GM23338 (cell line): ENCODE measurements around the gene NRG3.

ENCODE experiments used
- CREB1 ChIP-seq: fragments of 250-450 bp; sonication (Bioruptor Pico); IDR thresholded peaks from 2 replicates; pipeline ENCODE4 v1.5.0; 2020; ENCODE audit warnings: low read depth, mild to moderate bottlenecking, moderate library complexity
- EZH2 ChIP-seq: fragments of 200-600 bp; sonication (generic); IDR thresholded peaks from one replicate; pipeline ENCODE4 v1.8.0; 2017; ENCODE audit warnings: antibody characterized with exemption, mild to moderate bottlenecking, low read depth; ENCODE audit not compliant: unreplicated experiment
- EZH2phosphoT487 ChIP-seq: fragments of 200-600 bp; sonication (generic); IDR thresholded peaks from one replicate; pipeline ENCODE4 v1.8.1; 2018; ENCODE audit warnings: antibody characterized with exemption; ENCODE audit not compliant: unreplicated experiment
- JUNB ChIP-seq: IDR thresholded peaks from one replicate; pipeline ENCODE4 v1.6.1; 2016; ENCODE audit warnings: antibody characterized with exemption; ENCODE audit not compliant: unreplicated experiment
- NANOG ChIP-seq: IDR thresholded peaks from 2 replicates; pipeline ENCODE4 v1.6.1; 2016; ENCODE audit warnings: antibody characterized with exemption, borderline replicate concordance
- POLR2AphosphoS5 ChIP-seq: IDR thresholded peaks from 2 replicates; pipeline ENCODE4 v1.6.1; 2016; ENCODE audit warnings: antibody characterized with exemption, low read depth
- STAT1 ChIP-seq: IDR thresholded peaks from one replicate; pipeline ENCODE4 v1.6.1; 2016; ENCODE audit warnings: antibody characterized with exemption; ENCODE audit not compliant: unreplicated experiment
- ZNF331 ChIP-seq: fragments of 250-450 bp; sonication (Bioruptor Pico); IDR thresholded peaks from 2 replicates; pipeline ENCODE4 v1.5.0; 2020; ENCODE audit warnings: low read depth, mild to moderate bottlenecking, moderate library complexity
- TF ChIP-seq, protein P1 (sequence below), 2 experiments: fragments of 200-600 bp in 1 of 2; sonication (generic) in 1 of 2; conservative IDR thresholded peaks; 2 replicates each; pipeline versions ENCODE4 v1.5.1 to v1.6.1; 2016 to 2017; ENCODE audit warnings: antibody characterized with exemption in 2 of 2, low read depth in 2 of 2, mild to moderate bottlenecking in 2 of 2, moderate library complexity in 1 of 2
- TF ChIP-seq, protein P2 (sequence below): IDR thresholded peaks from one replicate; pipeline ENCODE4 v1.6.1; 2018; ENCODE audit warnings: antibody characterized with exemption; ENCODE audit not compliant: unreplicated experiment
- TF ChIP-seq, protein P3 (sequence below): IDR thresholded peaks from 2 replicates; pipeline ENCODE4 v1.6.1; 2016; ENCODE audit warnings: antibody characterized with exemption

DNA sequence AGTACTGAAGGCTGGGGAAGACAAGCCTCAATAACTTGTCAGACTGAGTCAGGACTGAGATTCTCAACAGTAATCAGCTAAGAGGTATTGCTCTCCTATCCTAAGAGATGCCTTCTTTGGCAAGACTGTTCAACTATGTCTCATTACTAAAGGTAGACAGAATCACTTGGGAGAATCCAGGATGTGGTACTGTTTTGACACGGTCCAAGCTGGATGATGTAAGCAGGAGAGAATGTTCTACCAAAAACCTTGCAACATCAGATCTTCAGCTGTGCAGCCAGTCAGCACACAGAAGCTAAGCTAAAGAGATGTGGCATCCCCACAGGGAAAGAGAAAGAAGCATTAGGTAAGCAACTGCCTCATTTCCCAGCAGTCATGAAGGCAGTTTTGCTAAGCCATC lies 391.4 kb downstream of the NRG3 start:
- no peak for TF ChIP-seq POLR2AphosphoS5
- no peak for TF ChIP-seq EZH2
- no peak for TF ChIP-seq JUNB
- TF ChIP-seq, protein P1, sequence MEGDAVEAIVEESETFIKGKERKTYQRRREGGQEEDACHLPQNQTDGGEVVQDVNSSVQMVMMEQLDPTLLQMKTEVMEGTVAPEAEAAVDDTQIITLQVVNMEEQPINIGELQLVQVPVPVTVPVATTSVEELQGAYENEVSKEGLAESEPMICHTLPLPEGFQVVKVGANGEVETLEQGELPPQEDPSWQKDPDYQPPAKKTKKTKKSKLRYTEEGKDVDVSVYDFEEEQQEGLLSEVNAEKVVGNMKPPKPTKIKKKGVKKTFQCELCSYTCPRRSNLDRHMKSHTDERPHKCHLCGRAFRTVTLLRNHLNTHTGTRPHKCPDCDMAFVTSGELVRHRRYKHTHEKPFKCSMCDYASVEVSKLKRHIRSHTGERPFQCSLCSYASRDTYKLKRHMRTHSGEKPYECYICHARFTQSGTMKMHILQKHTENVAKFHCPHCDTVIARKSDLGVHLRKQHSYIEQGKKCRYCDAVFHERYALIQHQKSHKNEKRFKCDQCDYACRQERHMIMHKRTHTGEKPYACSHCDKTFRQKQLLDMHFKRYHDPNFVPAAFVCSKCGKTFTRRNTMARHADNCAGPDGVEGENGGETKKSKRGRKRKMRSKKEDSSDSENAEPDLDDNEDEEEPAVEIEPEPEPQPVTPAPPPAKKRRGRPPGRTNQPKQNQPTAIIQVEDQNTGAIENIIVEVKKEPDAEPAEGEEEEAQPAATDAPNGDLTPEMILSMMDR (conservative IDR thresholded peaks at IDR 0.05; ENCODE audit: low read depth in 2 of 2), result no peak
- TF ChIP-seq CREB1 (CRISPR knock-in tag), result no peak
- TF ChIP-seq, protein P2, sequence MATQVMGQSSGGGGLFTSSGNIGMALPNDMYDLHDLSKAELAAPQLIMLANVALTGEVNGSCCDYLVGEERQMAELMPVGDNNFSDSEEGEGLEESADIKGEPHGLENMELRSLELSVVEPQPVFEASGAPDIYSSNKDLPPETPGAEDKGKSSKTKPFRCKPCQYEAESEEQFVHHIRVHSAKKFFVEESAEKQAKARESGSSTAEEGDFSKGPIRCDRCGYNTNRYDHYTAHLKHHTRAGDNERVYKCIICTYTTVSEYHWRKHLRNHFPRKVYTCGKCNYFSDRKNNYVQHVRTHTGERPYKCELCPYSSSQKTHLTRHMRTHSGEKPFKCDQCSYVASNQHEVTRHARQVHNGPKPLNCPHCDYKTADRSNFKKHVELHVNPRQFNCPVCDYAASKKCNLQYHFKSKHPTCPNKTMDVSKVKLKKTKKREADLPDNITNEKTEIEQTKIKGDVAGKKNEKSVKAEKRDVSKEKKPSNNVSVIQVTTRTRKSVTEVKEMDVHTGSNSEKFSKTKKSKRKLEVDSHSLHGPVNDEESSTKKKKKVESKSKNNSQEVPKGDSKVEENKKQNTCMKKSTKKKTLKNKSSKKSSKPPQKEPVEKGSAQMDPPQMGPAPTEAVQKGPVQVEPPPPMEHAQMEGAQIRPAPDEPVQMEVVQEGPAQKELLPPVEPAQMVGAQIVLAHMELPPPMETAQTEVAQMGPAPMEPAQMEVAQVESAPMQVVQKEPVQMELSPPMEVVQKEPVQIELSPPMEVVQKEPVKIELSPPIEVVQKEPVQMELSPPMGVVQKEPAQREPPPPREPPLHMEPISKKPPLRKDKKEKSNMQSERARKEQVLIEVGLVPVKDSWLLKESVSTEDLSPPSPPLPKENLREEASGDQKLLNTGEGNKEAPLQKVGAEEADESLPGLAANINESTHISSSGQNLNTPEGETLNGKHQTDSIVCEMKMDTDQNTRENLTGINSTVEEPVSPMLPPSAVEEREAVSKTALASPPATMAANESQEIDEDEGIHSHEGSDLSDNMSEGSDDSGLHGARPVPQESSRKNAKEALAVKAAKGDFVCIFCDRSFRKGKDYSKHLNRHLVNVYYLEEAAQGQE, result no peak
- TF ChIP-seq EZH2phosphoT487, result no peak
- TF ChIP-seq NANOG, result no peak
- TF ChIP-seq STAT1, result no peak
- TF ChIP-seq, protein P3, sequence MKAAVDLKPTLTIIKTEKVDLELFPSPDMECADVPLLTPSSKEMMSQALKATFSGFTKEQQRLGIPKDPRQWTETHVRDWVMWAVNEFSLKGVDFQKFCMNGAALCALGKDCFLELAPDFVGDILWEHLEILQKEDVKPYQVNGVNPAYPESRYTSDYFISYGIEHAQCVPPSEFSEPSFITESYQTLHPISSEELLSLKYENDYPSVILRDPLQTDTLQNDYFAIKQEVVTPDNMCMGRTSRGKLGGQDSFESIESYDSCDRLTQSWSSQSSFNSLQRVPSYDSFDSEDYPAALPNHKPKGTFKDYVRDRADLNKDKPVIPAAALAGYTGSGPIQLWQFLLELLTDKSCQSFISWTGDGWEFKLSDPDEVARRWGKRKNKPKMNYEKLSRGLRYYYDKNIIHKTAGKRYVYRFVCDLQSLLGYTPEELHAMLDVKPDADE, result no peak
- TF ChIP-seq ZNF331 (CRISPR knock-in tag), result no peak
